ENCODE data around the gene USP49. TPM values are rescaled to one million over a fixed set of nuclear protein-coding genes. Genes with fewer than 3 reads are reported as not detected.

Gene USP49
- total RNA-seq, 4 donors from 2014 or later: 2.3 to 16.5 (median 6.6) TPM

GRCh38 chr6:41922154-41922553 is 27.0 kb upstream of the USP49 start:
- peak overlapping the region; percentile 65 to 89 for H3K4me3 ChIP-seq
- H3K36me3 ChIP-seq: no peaks in the 10 kb centered on the region
- intact Hi-C loops (cut with DNase I; ENCODE audit: low total_unique reads): loop anchor here (10.0 kb wide), 1 partner anchor 137 kb away; the partner anchor contains the start of genes PRICKLE4 and TOMM6
- H3K27me3 ChIP-seq: no peaks in the 10 kb centered on the region
- TF ChIP-seq POLR2A (IDR thresholded peaks at IDR 0.05): no peak
- TF ChIP-seq CTCF (IDR thresholded peaks at IDR 0.05): no peak
- H3K27ac ChIP-seq: no peak overlapping the region
- H3K9me3 ChIP-seq: no peaks in the 10 kb centered on the region
- H3K4me1 ChIP-seq: peaks cover 2 to 7% of the 10 kb centered on the region in 2 donors
- DNase-seq: no peak

GRCh38 chr6:41921712-41921998 is 26.5 kb upstream of the USP49 start:
- no peaks in the 10 kb centered on the region for H3K36me3 ChIP-seq
- no peak for DNase-seq
- H3K27ac ChIP-seq: peak overlapping the region; percentile 96 to 97
- peaks cover 2 to 7% of the 10 kb centered on the region in 2 donors for H3K4me1 ChIP-seq
- H3K27me3 ChIP-seq: no peaks in the 10 kb centered on the region
- intact Hi-C loops (cut with DNase I; ENCODE audit: low total_unique reads): loop anchor here (10.0 kb wide), 1 partner anchor 137 kb away; the partner anchor contains the start of genes PRICKLE4 and TOMM6
- TF ChIP-seq POLR2A (IDR thresholded peaks at IDR 0.05): no peak
- TF ChIP-seq CTCF (IDR thresholded peaks at IDR 0.05): no peak
- H3K9me3 ChIP-seq: no peaks in the 10 kb centered on the region
- peak overlapping the region; percentile 65 to 89 for H3K4me3 ChIP-seq

- intact Hi-C loops (cut with DNase I; ENCODE audit: low total_unique reads): loop anchor here (10.0 kb wide), 1 partner anchor 136 kb away; the partner anchor contains the start of genes PRICKLE4 and TOMM6
- DNase-seq: peak; percentile 92 to 94
- Histone ChIP-seq H3K27me3 (no peaks in the 10 kb centered on the region), H3K9me3 (no peaks in the 10 kb centered on the region), H3K36me3 (no peaks in the 10 kb centered on the region), H3K27ac (peak within 1 kb of the TSS; percentile 96 to 97), H3K4me3 (peak within 1 kb of the TSS; percentile 65 to 89), H3K4me1 (peaks cover 2 to 7% of the 10 kb centered on the region in 2 donors)
- peak; percentile 30 to 48 for TF ChIP-seq POLR2A (IDR thresholded peaks at IDR 0.05)
- TF ChIP-seq CTCF (IDR thresholded peaks at IDR 0.05): peak; percentile 93 to 100 (median 96)
Measured at GRCh38 chr6:41920921-41921711, 25.9 kb upstream of the USP49 start, which contains the start of the genes BYSL and MED20. Gene BYSL (plus strand): TSS chr6:41921499. CDS start chr6:41921563, 64 bp downstream. Gene MED20 (minus strand): TSS chr6:41921139. CDS start chr6:41921018, 121 bp downstream.

GRCh38 chr6:41917528-41917927 is 22.4 kb upstream of the USP49 start:
- no peak overlapping the region for H3K4me3 ChIP-seq
- intact Hi-C loops (cut with DNase I; ENCODE audit: low total_unique reads): no loop called here
- H3K4me1 ChIP-seq: peaks cover 2 to 7% of the 10 kb centered on the region in 2 donors
- DNase-seq: no peak
- H3K27me3 ChIP-seq: no peaks in the 10 kb centered on the region
- no peak overlapping the region for H3K27ac ChIP-seq
- H3K36me3 ChIP-seq: no peaks in the 10 kb centered on the region
- no peak for TF ChIP-seq CTCF (IDR thresholded peaks at IDR 0.05)
- TF ChIP-seq POLR2A (IDR thresholded peaks at IDR 0.05): no peak
- no peaks in the 10 kb centered on the region for H3K9me3 ChIP-seq

GRCh38 chr6:41914869-41915530 is 19.8 kb upstream of the USP49 start:
- Histone ChIP-seq H3K27ac (no peak overlapping the region), H3K9me3 (no peaks in the 10 kb centered on the region), H3K4me3 (no peak overlapping the region), H3K4me1 (peaks cover 0 to under 1% of the 10 kb centered on the region in 2 donors), H3K27me3 (no peaks in the 10 kb centered on the region), H3K36me3 (no peaks in the 10 kb centered on the region)
- DNase-seq: no peak
- TF ChIP-seq POLR2A (IDR thresholded peaks at IDR 0.05) (no peak), CTCF (IDR thresholded peaks at IDR 0.05) (no peak)
- intact Hi-C loops (cut with DNase I; ENCODE audit: low total_unique reads): no loop called here

All from uterus (tissue), 4 donors.